T1000 (cell line): ENCODE data around the gene PDCD5.
"Not testable (repeated sequence)": the region's sequence is repeated elsewhere in the genome, so short reads cannot be mapped to it uniquely, and the experiment has no call there.

Source experiments
- DNase-seq: peaks from one replicate; lab custom pipeline; 2025; ENCODE audit warnings: mixed read lengths; lab: John Stamatoyannopoulos, UW

The PDCD5 gene

GRCh38 chr19:32580353-32580900 is 563 bp upstream of the PDCD5 start:
- DNase-seq = no peak

GRCh38 chr19:32581705-32582179 is 752 bp downstream of the PDCD5 start:
- DNase-seq = no peak

GRCh38 chr19:32587747-32588504 is 6.9 kb downstream of the PDCD5 start:
- not testable (repeated sequence) for DNase-seq

GRCh38 chr19:32594021-32594420 is 13.0 kb downstream of the PDCD5 start:
- DNase-seq = no peak

- DNase-seq = no peak
Observed at GRCh38 chr19:32595491-32595890, 14.5 kb downstream of the PDCD5 start.

GRCh38 chr19:32598022-32598421 is 17.0 kb downstream of the PDCD5 start:
- DNase-seq = no peak

- no peak for DNase-seq
Observed at GRCh38 chr19:32599258-32599657, 18.3 kb downstream of the PDCD5 start.

- DNase-seq = no peak
Observed at GRCh38 chr19:32599736-32600157, 18.8 kb downstream of the PDCD5 start.

GRCh38 chr19:32603961-32604360 is 23.0 kb downstream of the PDCD5 start:
- no peak for DNase-seq

GRCh38 chr19:32605544-32605943 is 24.6 kb downstream of the PDCD5 start:
- DNase-seq = no peak

- no peak for DNase-seq
Observed at GRCh38 chr19:32606289-32606688, 25.3 kb downstream of the PDCD5 start.

- no peak for DNase-seq
Observed at GRCh38 chr19:32607479-32607878, 26.5 kb downstream of the PDCD5 start.

- no peak for DNase-seq
Observed at GRCh38 chr19:32611161-32611560, 30.2 kb downstream of the PDCD5 start.

GRCh38 chr19:32613008-32613407 is 32.0 kb downstream of the PDCD5 start:
- DNase-seq = no peak

GRCh38 chr19:32614916-32615315 is 33.9 kb downstream of the PDCD5 start:
- no peak for DNase-seq

GRCh38 chr19:32615569-32615968 is 34.6 kb downstream of the PDCD5 start:
- DNase-seq = no peak

GRCh38 chr19:32619051-32619685 is 38.2 kb downstream of the PDCD5 start:
- no peak for DNase-seq

- no peak for DNase-seq
Observed at GRCh38 chr19:32622002-32622401, 41.0 kb downstream of the PDCD5 start.

GRCh38 chr19:32624410-32624809 is 43.4 kb downstream of the PDCD5 start:
- DNase-seq = no peak

- DNase-seq = no peak
Observed at GRCh38 chr19:32626969-32627368, 46.0 kb downstream of the PDCD5 start.

- no peak for DNase-seq
Observed at GRCh38 chr19:32627714-32628270, 46.8 kb downstream of the PDCD5 start.

GRCh38 chr19:32630338-32630737 is 49.3 kb downstream of the PDCD5 start:
- no peak for DNase-seq

GRCh38 chr19:32631381-32631780 is 50.4 kb downstream of the PDCD5 start:
- DNase-seq = no peak
